GM23338 (cell line): ENCODE results near the gene TMEM255B.

ENCODE experiments used
- CREB1 ChIP-seq: fragments of 250-450 bp; sonication (Bioruptor Pico); IDR thresholded peaks from 2 replicates; pipeline ENCODE4 v1.5.0; 2020; ENCODE audit warnings: low read depth, mild to moderate bottlenecking, moderate library complexity
- EZH2 ChIP-seq: fragments of 200-600 bp; sonication (generic); IDR thresholded peaks from one replicate; pipeline ENCODE4 v1.8.0; 2017; ENCODE audit warnings: antibody characterized with exemption, mild to moderate bottlenecking, low read depth; ENCODE audit not compliant: unreplicated experiment
- POLR2AphosphoS5 ChIP-seq: IDR thresholded peaks from 2 replicates; pipeline ENCODE4 v1.6.1; 2016; ENCODE audit warnings: antibody characterized with exemption, low read depth
- TF ChIP-seq, protein P1 (sequence below), 2 experiments: fragments of 200-600 bp in 1 of 2; sonication (generic) in 1 of 2; conservative IDR thresholded peaks; 2 replicates each; pipeline versions ENCODE4 v1.5.1 to v1.6.1; 2016 to 2017; ENCODE audit warnings: antibody characterized with exemption in 2 of 2, low read depth in 2 of 2, mild to moderate bottlenecking in 2 of 2, moderate library complexity in 1 of 2

DNA sequence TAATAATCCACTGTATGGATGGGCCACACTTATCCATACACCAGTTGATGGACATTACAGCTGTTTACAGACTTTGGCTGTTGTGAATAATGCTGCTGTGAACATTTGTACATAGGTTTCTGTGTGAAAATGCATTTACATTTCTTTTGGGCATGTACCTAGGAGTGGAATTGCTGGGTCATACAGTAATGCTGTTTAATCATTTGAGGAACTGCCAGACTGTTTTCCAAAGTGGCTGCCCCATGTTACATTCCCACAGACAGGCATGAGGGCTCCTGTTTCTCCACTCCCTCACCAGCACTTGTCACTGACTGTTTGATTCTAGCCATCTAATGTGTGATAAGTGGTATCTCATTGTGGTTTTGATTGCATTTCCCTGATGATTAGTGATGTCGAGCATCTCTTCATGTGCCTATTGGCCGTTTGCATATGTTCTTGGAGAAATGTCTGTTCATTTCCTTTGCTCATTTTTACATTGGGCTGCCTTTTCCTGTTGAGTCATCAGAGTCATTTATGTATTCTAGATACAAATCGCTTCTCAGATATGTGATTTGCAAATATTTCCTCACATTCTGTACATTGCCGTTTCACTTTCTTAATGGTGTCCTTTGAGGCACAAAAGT, 12.8 kb downstream of the TMEM255B start:
- TF ChIP-seq, protein P1, sequence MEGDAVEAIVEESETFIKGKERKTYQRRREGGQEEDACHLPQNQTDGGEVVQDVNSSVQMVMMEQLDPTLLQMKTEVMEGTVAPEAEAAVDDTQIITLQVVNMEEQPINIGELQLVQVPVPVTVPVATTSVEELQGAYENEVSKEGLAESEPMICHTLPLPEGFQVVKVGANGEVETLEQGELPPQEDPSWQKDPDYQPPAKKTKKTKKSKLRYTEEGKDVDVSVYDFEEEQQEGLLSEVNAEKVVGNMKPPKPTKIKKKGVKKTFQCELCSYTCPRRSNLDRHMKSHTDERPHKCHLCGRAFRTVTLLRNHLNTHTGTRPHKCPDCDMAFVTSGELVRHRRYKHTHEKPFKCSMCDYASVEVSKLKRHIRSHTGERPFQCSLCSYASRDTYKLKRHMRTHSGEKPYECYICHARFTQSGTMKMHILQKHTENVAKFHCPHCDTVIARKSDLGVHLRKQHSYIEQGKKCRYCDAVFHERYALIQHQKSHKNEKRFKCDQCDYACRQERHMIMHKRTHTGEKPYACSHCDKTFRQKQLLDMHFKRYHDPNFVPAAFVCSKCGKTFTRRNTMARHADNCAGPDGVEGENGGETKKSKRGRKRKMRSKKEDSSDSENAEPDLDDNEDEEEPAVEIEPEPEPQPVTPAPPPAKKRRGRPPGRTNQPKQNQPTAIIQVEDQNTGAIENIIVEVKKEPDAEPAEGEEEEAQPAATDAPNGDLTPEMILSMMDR (conservative IDR thresholded peaks at IDR 0.05; ENCODE audit: low read depth in 2 of 2): no peak
- TF ChIP-seq EZH2 (no peak), CREB1 (CRISPR knock-in tag) (no peak), POLR2AphosphoS5 (no peak)
